GM19455 (cell line): ENCODE measurements around the gene CHST3.

ENCODE experiments used
- ATAC-seq: cut with Tn5 transposase; IDR thresholded peaks from one replicate; pipeline ENCODE4 v1.9.1; 2021; ENCODE audit not compliant: unreplicated experiment

CHST3 gene

GRCh38 chr10:72050873-72051272 lies 86.7 kb downstream of the CHST3 start:
- no peak for ATAC-seq

DNA sequence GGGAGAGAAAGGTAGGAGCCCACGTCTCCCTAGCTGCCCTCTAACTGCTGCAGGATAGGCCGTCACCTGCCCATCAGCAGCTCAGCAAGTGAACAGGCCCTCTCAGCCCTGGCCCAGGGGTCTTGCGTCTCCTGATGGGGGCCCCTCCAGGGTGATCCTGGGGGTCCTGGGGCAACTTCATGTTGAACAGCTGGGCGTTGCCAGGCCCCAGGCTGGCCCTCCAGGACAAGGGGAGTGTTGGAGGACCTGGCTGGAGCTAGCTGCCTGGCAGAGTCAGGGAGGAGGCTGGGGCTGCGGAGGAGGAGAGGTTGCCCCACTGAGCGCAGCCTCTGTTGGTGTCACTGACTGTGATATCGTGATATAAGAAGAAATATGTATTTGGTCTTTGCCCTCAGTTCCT lies 89.5 kb downstream of the CHST3 start:
- ATAC-seq: no peak

DNA sequence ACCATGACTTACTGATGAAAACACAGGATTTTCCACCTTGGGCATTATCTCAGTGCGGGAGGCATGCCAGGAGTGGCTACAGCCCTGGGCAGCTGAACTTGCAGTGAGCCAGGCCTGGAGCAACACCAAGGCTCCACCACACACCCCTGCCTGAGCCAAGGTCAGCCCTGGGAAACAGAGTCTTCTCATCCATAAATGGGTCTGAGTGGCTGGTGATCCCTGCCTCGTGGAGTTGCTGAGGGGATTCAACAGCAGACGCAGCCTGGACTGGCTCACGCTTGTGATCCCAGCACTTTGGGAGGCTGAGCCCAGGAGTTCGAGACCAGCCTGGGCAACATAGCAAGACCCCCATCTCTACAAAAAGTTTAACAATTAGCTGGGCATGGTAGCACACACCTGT lies 91.9 kb downstream of the CHST3 start:
- no peak for ATAC-seq

- ATAC-seq: no peak
These were observed 92.9 kb downstream of the CHST3 start for GRCh38 chr10:72056932-72057751.

GRCh38 chr10:72058347-72058898 lies 94.2 kb downstream of the CHST3 start:
- no peak for ATAC-seq

- no peak for ATAC-seq
These were observed 95.0 kb downstream of the CHST3 start for GRCh38 chr10:72058989-72059842.

DNA sequence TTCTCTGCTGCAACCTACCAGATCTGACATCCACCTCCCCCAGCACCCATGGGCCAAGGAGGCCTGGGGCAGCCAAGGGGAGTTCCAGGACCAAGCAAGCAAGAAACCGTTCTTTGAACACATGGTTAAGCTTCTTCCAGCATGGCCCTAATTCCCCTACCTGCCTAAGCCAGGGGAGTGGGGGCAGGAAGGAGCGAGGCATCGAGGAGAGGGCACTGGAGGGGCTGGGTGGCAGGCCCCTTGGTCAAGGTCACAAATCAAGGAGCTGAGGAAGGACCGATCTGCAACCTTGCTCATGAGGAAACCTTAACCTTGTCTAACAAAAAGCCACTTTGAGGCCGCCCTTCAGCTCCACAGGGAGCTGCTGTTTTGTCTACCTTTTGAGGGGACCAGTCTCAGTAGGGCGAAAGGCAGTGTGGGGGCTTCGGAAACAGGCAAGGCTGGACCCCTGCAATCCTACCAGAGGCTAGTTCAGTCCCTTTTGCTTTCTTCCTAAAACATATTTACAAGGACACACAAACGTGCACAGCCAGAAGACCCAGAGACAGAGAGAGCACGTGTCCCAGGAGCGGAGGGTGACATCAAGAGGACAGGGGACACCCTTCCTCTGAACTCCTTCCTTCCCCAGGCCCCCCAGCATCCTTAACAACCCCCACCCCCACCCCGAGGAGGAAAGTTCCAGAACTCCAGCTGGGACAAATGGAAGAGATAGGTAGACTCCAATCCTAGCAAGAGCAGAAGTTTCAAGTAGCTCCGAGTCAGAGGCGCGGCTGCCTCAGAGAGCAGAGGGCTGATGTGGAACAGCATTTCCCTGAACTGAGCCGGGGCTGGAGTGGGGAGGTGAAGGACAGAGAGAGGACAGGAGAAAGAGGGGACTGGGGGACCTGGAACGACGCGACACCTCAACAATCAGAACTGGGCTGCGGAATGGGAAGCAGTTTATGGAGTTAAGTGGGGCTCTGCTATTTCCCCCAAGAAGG lies 95.9 kb downstream of the CHST3 start:
- ATAC-seq: no peak

DNA sequence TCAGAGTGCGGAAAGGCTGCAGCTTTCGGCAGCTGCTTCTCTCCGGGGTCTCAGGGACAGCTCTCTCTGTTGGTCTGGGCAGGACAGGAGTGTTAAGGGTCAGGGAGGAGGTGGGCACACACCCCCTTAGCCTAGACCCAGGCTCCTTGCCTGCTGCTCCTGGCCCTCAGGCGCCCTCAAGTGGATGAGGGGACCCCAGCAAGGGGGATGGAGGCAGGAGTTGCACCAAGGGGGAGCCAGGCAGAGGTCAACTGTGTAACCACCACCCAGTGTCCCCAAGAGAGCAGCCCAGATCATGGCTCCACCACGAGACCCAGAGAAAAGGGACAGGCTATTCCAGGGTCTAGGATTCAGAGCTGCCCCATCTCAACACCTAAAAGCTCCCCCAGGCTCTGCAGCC lies 97.3 kb downstream of the CHST3 start:
- no peak for ATAC-seq

GRCh38 chr10:72061930-72062329 lies 97.7 kb downstream of the CHST3 start:
- ATAC-seq: no peak

DNA sequence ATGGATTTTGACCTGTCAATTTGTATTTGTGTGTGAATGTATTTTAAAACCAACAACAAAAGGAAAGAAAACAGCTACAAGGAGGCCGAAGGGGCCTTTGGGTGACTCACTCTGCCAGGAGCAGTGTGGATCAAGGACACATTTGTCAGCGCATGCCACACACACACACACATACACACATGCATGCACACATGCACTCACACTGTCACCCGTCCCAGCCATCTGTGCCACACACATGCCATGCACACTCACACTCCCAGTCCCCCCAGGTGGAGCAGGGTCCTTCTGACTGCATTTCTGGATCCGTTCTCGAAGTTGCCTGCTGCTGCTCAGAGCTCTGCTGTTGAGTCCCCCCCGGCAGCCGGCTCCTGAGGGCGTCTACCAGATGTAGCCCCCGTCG lies 98.2 kb downstream of the CHST3 start:
- ATAC-seq: no peak
